GM15510 (cell line): ENCODE results near the gene SCAF8.

ENCODE experiments used
- POLR2A ChIP-seq: IDR thresholded peaks from 3 replicates; pipeline ENCODE4 v1.6.1; 2011; ENCODE audit warnings: borderline replicate concordance; ENCODE audit not compliant: insufficient read length; ENCODE audit errors: extremely low read depth

The SCAF8 gene

GRCh38 chr6:154874773-154875592, 141.8 kb downstream of the SCAF8 start:
- no peak for TF ChIP-seq POLR2A

- no peak for TF ChIP-seq POLR2A
Observed at GRCh38 chr6:154876486-154877280, 143.5 kb downstream of the SCAF8 start.

GRCh38 chr6:154878871-154879491, 145.8 kb downstream of the SCAF8 start:
- TF ChIP-seq POLR2A = no peak

- TF ChIP-seq POLR2A = no peak
Observed at GRCh38 chr6:154882107-154882506, 148.9 kb downstream of the SCAF8 start.
